RWPE2 (cell line): ENCODE data around the gene MAPK8.

ENCODE experiments used
- ATAC-seq: fragments of 200-7000 bp; cut with Tn5 transposase; 3 replicates; pipeline ENCODE4 v1.9.1; 2021; ENCODE audit warnings: low read depth
- DNase-seq: peaks from one replicate; pipeline ENCODE4 v3.0.0-alpha.2; 2020; ENCODE audit warnings: low spot score
- H3K27ac ChIP-seq: fragments of 450-650 bp; 2 replicates; pipeline ENCODE4 v1.5.1; 2017; ENCODE audit warnings: mild to moderate bottlenecking; ENCODE audit not compliant: poor library complexity, severe bottlenecking
- H3K27me3 ChIP-seq: fragments of 250-450 bp; sonication (Bioruptor Pico); 2 replicates; pipeline ENCODE4 v1.5.1; 2021; ENCODE audit warnings: mild to moderate bottlenecking, moderate library complexity; ENCODE audit not compliant: insufficient read depth, poor library complexity, severe bottlenecking
- H3K36me3 ChIP-seq: fragments of 250-450 bp; sonication (Bioruptor Pico); 2 replicates; pipeline ENCODE4 v1.5.1; 2020; ENCODE audit warnings: low read depth, mild to moderate bottlenecking, moderate library complexity
- H3K4me1 ChIP-seq: fragments of 250-450 bp; sonication (Bioruptor Pico); 2 replicates; pipeline ENCODE4 v1.5.1; 2021; ENCODE audit warnings: mild to moderate bottlenecking, moderate library complexity; ENCODE audit not compliant: insufficient read depth, poor library complexity, severe bottlenecking
- H3K4me3 ChIP-seq: fragments of 250-450 bp; sonication (Bioruptor Pico); 2 replicates; pipeline ENCODE4 v1.5.1; 2021; ENCODE audit warnings: mild to moderate bottlenecking, moderate library complexity; ENCODE audit not compliant: severe bottlenecking
- H3K9me3 ChIP-seq: fragments of 250-450 bp; sonication (Bioruptor Pico); 2 replicates; pipeline ENCODE4 v1.5.1; 2021; ENCODE audit warnings: mild to moderate bottlenecking, moderate library complexity; ENCODE audit not compliant: severe bottlenecking
- TF ChIP-seq, protein P1 (sequence below): fragments of 450-650 bp; IDR thresholded peaks from one replicate; pipeline ENCODE4 v1.5.1; 2017; ENCODE audit warnings: mild to moderate bottlenecking, moderate library complexity; ENCODE audit not compliant: poor library complexity, severe bottlenecking

Gene MAPK8

DNA sequence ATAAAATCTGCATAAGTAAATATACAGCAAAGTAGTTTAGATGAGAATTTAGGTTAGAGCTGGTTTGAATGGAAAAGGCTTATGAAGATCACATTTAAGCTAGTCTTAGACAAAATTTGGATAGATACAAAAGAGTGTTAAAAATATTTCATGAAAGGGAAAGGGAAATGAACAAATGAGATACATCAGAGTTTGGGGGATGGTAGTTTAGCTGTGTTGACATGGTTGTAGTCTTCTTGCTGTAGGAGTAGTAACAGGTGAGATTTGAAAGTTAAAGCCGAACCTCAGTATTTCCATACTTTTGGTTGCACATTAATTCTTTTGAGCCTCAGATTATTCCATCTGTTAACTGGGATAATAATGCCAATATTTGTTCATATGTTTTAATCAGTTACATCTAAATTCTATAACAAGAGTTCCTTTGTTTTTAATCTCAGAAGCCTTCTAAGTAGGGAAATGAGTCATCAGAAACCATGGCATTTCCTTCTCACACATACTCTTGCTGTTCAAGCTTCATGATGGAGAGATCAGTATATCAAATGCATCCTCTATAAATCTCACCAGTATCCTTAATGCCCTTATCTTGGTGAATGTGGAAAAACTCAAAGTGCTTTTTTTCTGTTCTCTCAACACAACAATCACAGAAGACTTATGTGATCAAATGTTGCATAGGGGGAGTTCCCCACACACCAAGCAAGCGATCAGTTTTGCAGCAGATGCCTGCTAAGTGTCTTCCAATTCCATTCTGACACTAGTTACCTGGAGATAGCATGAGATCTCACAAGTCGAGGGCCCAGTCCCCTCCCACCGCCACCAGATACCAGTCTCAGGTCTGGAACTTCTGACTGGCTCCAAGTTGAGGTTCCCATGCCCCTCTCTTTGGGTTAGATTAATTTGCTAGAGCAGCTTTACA lies 84.7 kb downstream of the MAPK8 start:
- H3K9me3 ChIP-seq, result no peaks in the 10 kb centered on the region
- H3K27me3 ChIP-seq, result no peaks in the 10 kb centered on the region
- DNase-seq (no peak), ATAC-seq (peak; percentile 80)
- no peak overlapping the region for H3K4me3 ChIP-seq
- peaks cover 17% of the 10 kb centered on the region for H3K4me1 ChIP-seq
- H3K36me3 ChIP-seq, result 0 out of 2 replicates have a peak, but pooled peaks cover 3% of the 10 kb centered on the region
- TF ChIP-seq, protein P1, sequence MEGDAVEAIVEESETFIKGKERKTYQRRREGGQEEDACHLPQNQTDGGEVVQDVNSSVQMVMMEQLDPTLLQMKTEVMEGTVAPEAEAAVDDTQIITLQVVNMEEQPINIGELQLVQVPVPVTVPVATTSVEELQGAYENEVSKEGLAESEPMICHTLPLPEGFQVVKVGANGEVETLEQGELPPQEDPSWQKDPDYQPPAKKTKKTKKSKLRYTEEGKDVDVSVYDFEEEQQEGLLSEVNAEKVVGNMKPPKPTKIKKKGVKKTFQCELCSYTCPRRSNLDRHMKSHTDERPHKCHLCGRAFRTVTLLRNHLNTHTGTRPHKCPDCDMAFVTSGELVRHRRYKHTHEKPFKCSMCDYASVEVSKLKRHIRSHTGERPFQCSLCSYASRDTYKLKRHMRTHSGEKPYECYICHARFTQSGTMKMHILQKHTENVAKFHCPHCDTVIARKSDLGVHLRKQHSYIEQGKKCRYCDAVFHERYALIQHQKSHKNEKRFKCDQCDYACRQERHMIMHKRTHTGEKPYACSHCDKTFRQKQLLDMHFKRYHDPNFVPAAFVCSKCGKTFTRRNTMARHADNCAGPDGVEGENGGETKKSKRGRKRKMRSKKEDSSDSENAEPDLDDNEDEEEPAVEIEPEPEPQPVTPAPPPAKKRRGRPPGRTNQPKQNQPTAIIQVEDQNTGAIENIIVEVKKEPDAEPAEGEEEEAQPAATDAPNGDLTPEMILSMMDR, result no peak
- H3K27ac ChIP-seq, result peak overlapping the region; percentile 33

DNA sequence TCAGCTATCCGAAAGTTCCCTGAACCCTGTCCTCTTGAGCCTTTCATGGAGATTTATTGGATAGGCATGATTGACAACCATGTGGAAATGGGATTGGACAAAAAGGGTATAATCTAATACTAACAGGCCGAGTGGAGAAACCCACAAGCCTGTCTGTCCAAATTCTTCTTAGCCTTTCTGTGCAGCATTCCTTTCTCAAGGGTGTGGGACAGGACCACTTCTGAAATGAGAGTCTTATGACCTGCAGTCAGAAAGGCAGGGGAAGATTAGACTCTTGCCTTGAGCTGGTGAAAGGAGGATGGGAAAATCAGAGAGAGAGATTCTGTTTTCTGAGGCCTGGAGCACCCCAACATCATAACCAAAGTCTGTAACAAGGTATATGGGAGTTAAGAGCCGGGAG lies 85.5 kb downstream of the MAPK8 start:
- no peak overlapping the region for H3K4me3 ChIP-seq
- ATAC-seq (no peak), DNase-seq (no peak)
- H3K27ac ChIP-seq, result peak overlapping the region; percentile 33
- H3K4me1 ChIP-seq, result peaks cover 17% of the 10 kb centered on the region
- 0 out of 2 replicates have a peak, but pooled peaks cover 3% of the 10 kb centered on the region for H3K36me3 ChIP-seq
- H3K27me3 ChIP-seq, result no peaks in the 10 kb centered on the region
- no peaks in the 10 kb centered on the region for H3K9me3 ChIP-seq
- TF ChIP-seq, protein P1, result no peak

DNA sequence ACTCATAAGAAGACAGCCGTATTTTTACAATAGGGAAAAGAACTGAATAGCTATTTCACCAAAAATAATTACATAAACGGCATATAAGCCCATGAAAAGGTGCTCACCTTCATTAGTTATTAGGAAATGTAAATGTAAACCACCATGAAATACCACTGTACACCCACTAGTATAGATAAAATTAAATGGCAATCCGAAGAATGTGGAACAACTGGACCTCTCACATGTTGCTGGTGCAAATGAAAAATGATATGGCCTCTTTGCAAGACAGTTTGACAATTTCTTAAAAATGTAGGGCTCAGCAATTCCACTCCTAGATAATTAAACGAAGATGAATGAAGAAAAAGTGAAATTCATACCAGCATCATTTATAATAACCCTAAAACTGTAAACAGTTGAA lies 91.8 kb downstream of the MAPK8 start:
- no peak for DNase-seq
- ATAC-seq, result no peak
- TF ChIP-seq, protein P1, result no peak

DNA sequence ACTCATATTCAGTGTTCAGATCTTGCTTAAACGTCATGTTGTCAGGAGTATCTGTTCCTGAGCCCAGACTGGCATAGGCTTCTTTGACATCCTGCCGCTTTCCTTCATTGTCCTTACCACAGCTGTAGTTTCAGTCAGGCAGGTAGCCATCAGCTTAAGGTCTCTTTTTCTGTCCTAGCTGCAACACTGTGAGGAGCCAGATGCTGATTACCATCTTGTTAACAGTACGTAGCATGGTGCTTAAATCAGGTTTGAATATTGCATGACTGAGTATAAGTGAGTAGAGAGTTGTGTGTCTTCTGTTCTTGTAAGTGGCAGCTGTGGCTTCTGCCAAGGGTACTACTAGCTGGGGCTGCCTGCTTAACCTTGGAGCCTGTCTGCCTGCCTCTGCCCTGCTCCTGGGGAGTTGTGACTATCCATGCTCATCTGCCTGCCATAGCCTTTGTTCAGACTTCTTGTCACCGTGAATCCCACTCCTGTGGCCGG lies 92.6 kb downstream of the MAPK8 start:
- no peaks in the 10 kb centered on the region for H3K36me3 ChIP-seq
- ATAC-seq (0 out of 3 replicates have a peak, but pooled peaks have one; percentile 17), DNase-seq (no peak)
- H3K9me3 ChIP-seq, result no peaks in the 10 kb centered on the region
- no peaks in the 10 kb centered on the region for H3K27me3 ChIP-seq
- TF ChIP-seq, protein P1, result no peak
- H3K4me1 ChIP-seq, result peaks cover 14% of the 10 kb centered on the region
- H3K27ac ChIP-seq, result peak overlapping the region; percentile 64
- no peak overlapping the region for H3K4me3 ChIP-seq

More for the DNA sequence above, 91.8 kb downstream of the MAPK8 start:
- Histone ChIP-seq H3K9me3 (no peaks in the 10 kb centered on the region), H3K36me3 (0 out of 2 replicates have a peak, but pooled peaks cover 3% of the 10 kb centered on the region), H3K4me1 (peaks cover 17% of the 10 kb centered on the region), H3K27me3 (no peaks in the 10 kb centered on the region), H3K4me3 (no peak overlapping the region), H3K27ac (no peak overlapping the region)
